Loucy (cell line): ENCODE measurements around the gene MYL7.

Experiments used
- EZH2phosphoT487 ChIP-seq: fragments of 200-600 bp; IDR thresholded peaks from 2 replicates; pipeline ENCODE4 v1.6.1; 2018; ENCODE audit warnings: antibody characterized with exemption, mild to moderate bottlenecking, moderate library complexity, borderline replicate concordance
- TF ChIP-seq, protein P1 (sequence below): fragments of 200-600 bp; sonication (generic); conservative IDR thresholded peaks from 2 replicates; pipeline ENCODE4 v1.5.1; 2014; ENCODE audit warnings: mild to moderate bottlenecking, antibody characterized with exemption, low read length

DNA sequence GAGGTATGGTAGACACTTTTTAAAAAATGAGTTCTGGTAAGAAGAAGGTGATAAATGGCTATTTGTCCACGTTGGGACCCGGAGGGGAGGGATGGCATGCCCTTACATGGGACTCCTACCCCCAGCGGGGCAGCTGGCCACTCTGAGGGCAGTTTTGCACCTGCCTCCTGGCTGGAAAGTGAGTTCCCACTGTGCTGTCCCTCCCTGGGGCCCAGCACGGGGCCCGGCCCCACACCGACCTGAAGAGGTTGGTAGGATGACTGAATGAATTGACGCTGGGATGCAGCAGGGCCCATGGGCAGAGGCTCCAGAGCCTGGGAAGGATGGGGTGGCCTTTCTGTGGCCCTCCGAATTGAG lies 37.6 kb downstream of the MYL7 start:
- TF ChIP-seq, protein P1, sequence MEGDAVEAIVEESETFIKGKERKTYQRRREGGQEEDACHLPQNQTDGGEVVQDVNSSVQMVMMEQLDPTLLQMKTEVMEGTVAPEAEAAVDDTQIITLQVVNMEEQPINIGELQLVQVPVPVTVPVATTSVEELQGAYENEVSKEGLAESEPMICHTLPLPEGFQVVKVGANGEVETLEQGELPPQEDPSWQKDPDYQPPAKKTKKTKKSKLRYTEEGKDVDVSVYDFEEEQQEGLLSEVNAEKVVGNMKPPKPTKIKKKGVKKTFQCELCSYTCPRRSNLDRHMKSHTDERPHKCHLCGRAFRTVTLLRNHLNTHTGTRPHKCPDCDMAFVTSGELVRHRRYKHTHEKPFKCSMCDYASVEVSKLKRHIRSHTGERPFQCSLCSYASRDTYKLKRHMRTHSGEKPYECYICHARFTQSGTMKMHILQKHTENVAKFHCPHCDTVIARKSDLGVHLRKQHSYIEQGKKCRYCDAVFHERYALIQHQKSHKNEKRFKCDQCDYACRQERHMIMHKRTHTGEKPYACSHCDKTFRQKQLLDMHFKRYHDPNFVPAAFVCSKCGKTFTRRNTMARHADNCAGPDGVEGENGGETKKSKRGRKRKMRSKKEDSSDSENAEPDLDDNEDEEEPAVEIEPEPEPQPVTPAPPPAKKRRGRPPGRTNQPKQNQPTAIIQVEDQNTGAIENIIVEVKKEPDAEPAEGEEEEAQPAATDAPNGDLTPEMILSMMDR, result no peak
- no peak for TF ChIP-seq EZH2phosphoT487
